Smooth muscle cell (in vitro differentiated cells): ENCODE data around the gene PHKA2. TPM values are rescaled to one million over a fixed set of nuclear protein-coding genes. Genes with fewer than 3 reads are reported as not detected.

ENCODE experiments used
- DNase-seq: peaks from one replicate; lab custom pipeline; 2025; ENCODE audit not compliant: unreplicated experiment; lab: John Stamatoyannopoulos, UW
- H2AFZ ChIP-seq: fragments of 200-600 bp; sonication (generic); 2 replicates; pipeline ENCODE4 v1.6.0; 2016; ENCODE audit warnings: antibody characterized with exemption, low read depth, mild to moderate bottlenecking
- H3F3A ChIP-seq: fragments of 200-600 bp; sonication (generic); 2 replicates; pipeline ENCODE4 v1.6.0; 2017; ENCODE audit warnings: antibody characterized with exemption, low read depth
- H3K27ac ChIP-seq: fragments of 200-600 bp; sonication (generic); 2 replicates; pipeline ENCODE4 v1.5.1; 2016; ENCODE audit warnings: low read depth, mild to moderate bottlenecking
- H3K27me3 ChIP-seq: fragments of 200-600 bp; sonication (generic); 2 replicates; pipeline ENCODE4 v1.6.1; 2016; ENCODE audit warnings: low read depth, mild to moderate bottlenecking
- H3K36me3 ChIP-seq: fragments of 200-600 bp; sonication (generic); 2 replicates; pipeline ENCODE4 v1.5.1; 2016; ENCODE audit warnings: low read depth
- H3K4me1 ChIP-seq: fragments of 200-600 bp; sonication (generic); 2 replicates; pipeline ENCODE4 v1.5.1; 2016; ENCODE audit warnings: low read depth
- H3K4me2 ChIP-seq: fragments of 200-600 bp; sonication (generic); 2 replicates; pipeline ENCODE4 v1.6.0; 2016; ENCODE audit warnings: mild to moderate bottlenecking
- H3K4me3 ChIP-seq: fragments of 200-600 bp; sonication (generic); 2 replicates; pipeline ENCODE4 v1.5.1; 2016; ENCODE audit warnings: mild to moderate bottlenecking
- H3K79me2 ChIP-seq: fragments of 200-600 bp; sonication (generic); 2 replicates; pipeline ENCODE4 v1.6.0; 2016; ENCODE audit warnings: low read depth, mild to moderate bottlenecking
- H3K9ac ChIP-seq: fragments of 200-600 bp; sonication (generic); 2 replicates; pipeline ENCODE4 v1.6.0; 2016; ENCODE audit warnings: low read depth
- H3K9me3 ChIP-seq: fragments of 200-600 bp; sonication (generic); replicated peaks from 2 replicates; pipeline ENCODE4 v1.5.1; 2016; ENCODE audit warnings: low read depth
- H4K20me1 ChIP-seq: fragments of 200-600 bp; sonication (generic); 2 replicates; pipeline ENCODE4 v1.6.0; 2016; ENCODE audit warnings: low read depth
- WGBS: methylation state at CpG from one replicate; pipeline ENCODE4 v1.1.7; 2016; ENCODE audit warnings: low lambda C conversion rate; 5-methylcytosine and 5-hydroxymethylcytosine counted together
- polyA plus RNA-seq: library from polyadenylated mRNA; unstranded; fragments of >200 nt; fragmentation: Nextera tagmentation; extraction: Ambion mirVana; gene quantifications from 2 replicates; pipeline ENCODE4 v1.2.1, GENCODE V29; 2016
- total RNA-seq: library from RNA; depleted of rRNA; stranded (reverse); fragments of >200 nt; gene quantifications from 2 replicates; pipeline ENCODE4 v1.2.3, GENCODE V29; 2014
- TF ChIP-seq, protein P1 (sequence below): fragments of 200-600 bp; sonication (generic); IDR thresholded peaks from 2 replicates; pipeline ENCODE4 v1.5.1; 2017; ENCODE audit warnings: borderline replicate concordance, mild to moderate bottlenecking, antibody characterized with exemption; ENCODE audit not compliant: insufficient read depth, poor library complexity, severe bottlenecking

PHKA2 gene
- total and polyA plus RNA-seq, 2 experiments from 2014 or later, result 7.3 to 22.7 TPM

DNA sequence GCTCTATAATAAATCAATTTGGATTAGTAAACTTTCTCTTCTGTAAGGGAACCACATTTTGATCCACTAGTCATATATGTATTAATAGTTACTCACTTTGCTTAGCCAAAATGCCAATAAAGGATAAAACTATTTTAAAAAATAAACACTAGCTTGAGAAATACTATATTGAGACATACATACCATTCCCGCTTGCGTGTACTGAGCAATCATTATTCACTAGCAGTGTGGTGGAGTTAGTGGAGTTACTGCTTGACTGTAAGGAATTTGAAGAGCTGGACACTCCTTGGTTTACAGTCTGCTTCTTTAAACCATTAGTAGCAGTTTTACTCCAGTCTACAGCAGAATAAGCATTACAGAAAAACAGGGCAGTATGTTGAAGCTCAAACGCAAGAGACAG is 10.8 kb upstream of the PHKA2 start:
- Histone ChIP-seq H3K4me3 (peak overlapping the region; percentile 22), H3K27me3 (no peaks in the 10 kb centered on the region), H3K9ac (peak overlapping the region; percentile 79), H3K4me2 (peak overlapping the region; percentile 70), H3K27ac (peak overlapping the region; percentile 92), H3F3A (no peaks in the 10 kb centered on the region), H3K79me2 (no peaks in the 10 kb centered on the region), H3K4me1 (no peaks in the 10 kb centered on the region), H3K9me3 (no peaks in the 10 kb centered on the region), H4K20me1 (no peaks in the 10 kb centered on the region), H3K36me3 (no peaks in the 10 kb centered on the region), H2AFZ (no peak overlapping the region)
- WGBS, result 67% methylated on average over 3 of the region's 3 CpGs
- DNase-seq, result no peak
- TF ChIP-seq, protein P1, sequence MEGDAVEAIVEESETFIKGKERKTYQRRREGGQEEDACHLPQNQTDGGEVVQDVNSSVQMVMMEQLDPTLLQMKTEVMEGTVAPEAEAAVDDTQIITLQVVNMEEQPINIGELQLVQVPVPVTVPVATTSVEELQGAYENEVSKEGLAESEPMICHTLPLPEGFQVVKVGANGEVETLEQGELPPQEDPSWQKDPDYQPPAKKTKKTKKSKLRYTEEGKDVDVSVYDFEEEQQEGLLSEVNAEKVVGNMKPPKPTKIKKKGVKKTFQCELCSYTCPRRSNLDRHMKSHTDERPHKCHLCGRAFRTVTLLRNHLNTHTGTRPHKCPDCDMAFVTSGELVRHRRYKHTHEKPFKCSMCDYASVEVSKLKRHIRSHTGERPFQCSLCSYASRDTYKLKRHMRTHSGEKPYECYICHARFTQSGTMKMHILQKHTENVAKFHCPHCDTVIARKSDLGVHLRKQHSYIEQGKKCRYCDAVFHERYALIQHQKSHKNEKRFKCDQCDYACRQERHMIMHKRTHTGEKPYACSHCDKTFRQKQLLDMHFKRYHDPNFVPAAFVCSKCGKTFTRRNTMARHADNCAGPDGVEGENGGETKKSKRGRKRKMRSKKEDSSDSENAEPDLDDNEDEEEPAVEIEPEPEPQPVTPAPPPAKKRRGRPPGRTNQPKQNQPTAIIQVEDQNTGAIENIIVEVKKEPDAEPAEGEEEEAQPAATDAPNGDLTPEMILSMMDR, result no peak

DNA sequence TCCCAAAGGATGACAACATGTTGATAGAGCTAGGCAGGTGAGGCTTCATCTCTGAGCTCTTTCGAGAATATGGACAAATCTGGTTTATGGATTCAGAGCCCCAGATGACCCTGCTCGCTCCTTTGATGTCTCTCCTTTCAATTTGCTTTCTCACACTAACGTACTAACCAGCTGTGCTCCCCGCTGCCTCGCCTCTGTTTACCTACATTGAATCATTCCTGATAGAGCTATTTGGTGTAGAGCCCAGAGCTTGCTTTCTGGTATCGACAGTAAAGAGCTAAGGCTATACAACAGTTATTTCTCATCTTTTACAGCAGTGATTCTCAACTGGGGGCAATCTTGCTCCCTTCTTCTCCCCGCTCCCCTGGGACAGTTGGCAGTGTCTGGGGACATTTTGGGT is 8.9 kb upstream of the PHKA2 start:
- Histone ChIP-seq H3K4me2 (no peak overlapping the region), H3K27me3 (no peaks in the 10 kb centered on the region), H2AFZ (no peak overlapping the region), H3F3A (no peaks in the 10 kb centered on the region), H3K9ac (no peak overlapping the region), H3K9me3 (no peaks in the 10 kb centered on the region), H3K4me3 (no peak overlapping the region), H3K4me1 (no peaks in the 10 kb centered on the region), H4K20me1 (no peaks in the 10 kb centered on the region), H3K79me2 (no peaks in the 10 kb centered on the region), H3K27ac (no peak overlapping the region), H3K36me3 (no peaks in the 10 kb centered on the region)
- DNase-seq, result no peak
- 76% methylated on average over 7 of the region's 7 CpGs for WGBS
- TF ChIP-seq, protein P1, result no peak

DNA sequence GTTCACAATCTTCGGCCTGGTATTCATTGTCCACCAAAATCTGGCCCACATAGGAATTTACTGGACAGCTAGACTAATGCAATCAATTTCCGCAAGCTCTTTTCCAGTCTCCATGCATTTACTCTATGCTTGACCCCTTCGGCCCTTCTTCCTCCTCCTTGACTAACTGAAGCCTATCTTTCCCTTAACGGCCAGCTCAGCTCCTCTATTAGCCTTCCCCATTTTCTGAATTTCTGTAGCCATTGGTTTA is 1.2 kb upstream of the PHKA2 start:
- Histone ChIP-seq H3F3A (no peaks in the 10 kb centered on the region), H3K27me3 (no peaks in the 10 kb centered on the region), H3K27ac (no peak overlapping the region), H3K4me3 (peak overlapping the region; percentile 72), H3K79me2 (no peaks in the 10 kb centered on the region), H3K9me3 (peaks cover 3% of the 10 kb centered on the region), H3K9ac (peak overlapping the region; percentile 78), H3K4me2 (peak overlapping the region; percentile 82), H3K4me1 (peaks cover 4% of the 10 kb centered on the region), H3K36me3 (no peaks in the 10 kb centered on the region), H2AFZ (peak overlapping the region; percentile 76), H4K20me1 (no peaks in the 10 kb centered on the region)
- DNase-seq, result no peak
- TF ChIP-seq, protein P1, result no peak
- WGBS, result 46% methylated on average over 4 of the region's 4 CpGs

DNA sequence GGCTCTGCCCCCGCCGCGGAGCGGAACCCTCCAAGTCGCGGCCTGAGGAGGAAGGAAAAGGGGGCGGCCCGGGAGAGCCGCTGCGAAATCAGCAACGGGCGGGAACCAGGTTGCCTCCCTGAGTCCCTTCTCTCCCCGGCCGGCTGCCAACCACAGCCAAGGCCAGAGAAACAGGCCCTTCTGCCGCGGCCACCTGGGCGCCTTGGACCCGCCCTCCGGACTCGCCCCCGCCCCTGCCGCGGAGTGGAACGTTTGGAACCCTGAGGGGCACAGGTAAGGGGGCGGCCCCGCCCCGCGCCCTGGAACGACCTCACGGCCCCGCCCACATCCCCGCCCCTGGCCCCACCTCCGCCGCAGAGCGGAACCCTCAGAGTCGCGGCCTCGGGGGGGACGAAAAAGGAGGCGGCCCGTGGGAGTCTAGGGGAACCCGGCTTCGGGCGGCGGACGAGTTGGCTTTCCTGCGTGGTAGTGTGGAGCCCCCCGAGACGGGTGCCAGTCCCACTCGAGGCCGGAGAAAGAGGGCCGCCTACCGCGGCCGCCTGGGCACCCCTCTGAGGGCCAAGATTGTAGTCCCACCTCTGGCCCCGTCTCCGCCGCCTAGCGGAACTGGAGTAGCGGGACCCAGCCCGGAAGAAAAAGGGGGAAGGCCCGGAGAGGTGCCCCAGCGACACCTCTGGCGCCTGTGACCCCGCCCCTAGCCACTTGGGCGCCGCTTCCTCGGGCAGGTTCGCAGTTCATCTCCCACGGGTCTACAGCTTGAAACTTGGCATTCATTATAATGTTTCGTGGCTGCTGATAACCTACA is 669 bp upstream of the PHKA2 start:
- H3K4me1 ChIP-seq, result peaks cover 4% of the 10 kb centered on the region
- H3K9me3 ChIP-seq, result peaks cover 3% of the 10 kb centered on the region
- DNase-seq, result peak; percentile 71
- WGBS, result 51% methylated on average over 44 of the region's 71 CpGs
- H3K27ac ChIP-seq, result peak overlapping the region; percentile 67
- TF ChIP-seq, protein P1, result peak; percentile 33
- peak overlapping the region; percentile 76 for H2AFZ ChIP-seq
- H4K20me1 ChIP-seq, result no peaks in the 10 kb centered on the region
- H3K4me2 ChIP-seq, result peak overlapping the region; percentile 82
- H3K79me2 ChIP-seq, result no peaks in the 10 kb centered on the region
- H3K36me3 ChIP-seq, result no peaks in the 10 kb centered on the region
- H3K4me3 ChIP-seq, result peak overlapping the region; percentile 72
- peak overlapping the region; percentile 78 for H3K9ac ChIP-seq
- no peaks in the 10 kb centered on the region for H3F3A ChIP-seq
- H3K27me3 ChIP-seq, result no peaks in the 10 kb centered on the region
